GM03348 (cell line): Measurements from ENCODE around the gene DOHH.

Source experiments
- DNase-seq: peaks from one replicate; pipeline ENCODE4 v3.0.0; 2012; ENCODE audit warnings: low spot score

The DOHH gene

GRCh38 chr19:3503036-3503572, 2.6 kb upstream of the DOHH start:
- DNase-seq: no peak

- no peak for DNase-seq
These were observed 1.3 kb upstream of the DOHH start for GRCh38 chr19:3501780-3502179.

GRCh38 chr19:3499738-3500428, 591 bp downstream of the DOHH start:
- no peak for DNase-seq

- DNase-seq: no peak
These were observed 2.5 kb downstream of the DOHH start for GRCh38 chr19:3497757-3498520.

- no peak for DNase-seq
These were observed 3.8 kb downstream of the DOHH start for GRCh38 chr19:3496392-3497273.

DNA sequence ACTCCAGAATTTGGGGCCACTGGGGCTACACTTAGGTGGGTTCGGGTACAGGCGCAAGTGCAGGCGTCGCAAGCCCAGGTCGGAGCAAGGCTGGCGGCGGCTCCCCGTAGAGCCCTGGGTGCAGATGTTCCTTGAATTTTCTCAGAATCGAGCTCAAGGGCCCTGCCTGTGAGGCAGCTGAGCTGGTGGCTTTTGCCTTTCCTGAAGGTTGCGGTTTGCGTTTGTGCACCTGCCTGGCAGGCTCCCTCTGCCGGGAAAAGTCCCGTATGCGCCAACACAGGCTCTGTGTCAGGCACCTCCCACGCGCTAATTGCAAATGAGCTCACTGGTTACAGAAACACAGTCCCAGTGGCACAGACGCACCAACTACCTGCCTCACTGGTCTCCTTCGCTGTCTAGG, 5.9 kb downstream of the DOHH start:
- DNase-seq: no peak

DNA sequence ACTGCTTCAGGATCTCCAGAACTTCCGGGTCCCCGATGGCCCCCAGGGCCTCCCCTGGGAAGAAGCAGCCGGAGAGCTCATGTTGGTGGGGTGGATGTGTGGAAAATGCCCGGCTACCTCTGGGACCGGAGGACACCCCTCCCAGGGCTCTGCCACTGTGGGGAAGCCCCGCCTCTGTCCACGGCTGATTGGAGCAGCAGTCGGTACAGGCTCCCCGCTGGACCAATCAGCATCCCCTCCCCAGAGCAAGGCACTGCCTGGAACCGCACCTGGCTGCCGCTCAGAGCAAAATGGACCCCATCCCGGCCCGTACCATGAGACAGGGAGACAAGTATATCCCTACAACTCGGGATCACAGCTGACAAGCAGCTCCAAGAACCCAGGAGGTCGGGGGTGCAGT, 6.4 kb downstream of the DOHH start:
- DNase-seq: peak; percentile 65

DNA sequence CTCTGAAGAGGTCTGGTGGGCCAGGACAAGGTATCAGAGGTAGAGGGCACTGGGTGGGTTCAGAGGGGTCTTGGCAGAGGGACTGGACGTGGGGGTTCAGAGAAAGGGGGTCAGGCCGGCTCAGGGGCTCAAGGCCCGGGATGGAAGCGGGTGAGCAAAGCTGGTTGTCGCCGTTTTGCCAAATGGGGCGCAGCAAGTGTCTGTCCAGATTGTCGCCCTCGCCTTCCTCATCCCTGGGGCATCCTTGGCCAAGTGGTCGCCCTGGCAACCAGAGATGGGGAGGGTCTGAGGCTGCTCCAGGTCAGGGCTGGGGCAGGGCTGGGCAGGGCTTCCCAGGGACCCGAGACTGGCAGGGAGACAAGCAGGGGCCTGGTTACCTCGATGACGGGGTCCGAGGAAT, 6.8 kb downstream of the DOHH start:
- no peak for DNase-seq

GRCh38 chr19:3492919-3493318, 7.6 kb downstream of the DOHH start:
- no peak for DNase-seq

DNA sequence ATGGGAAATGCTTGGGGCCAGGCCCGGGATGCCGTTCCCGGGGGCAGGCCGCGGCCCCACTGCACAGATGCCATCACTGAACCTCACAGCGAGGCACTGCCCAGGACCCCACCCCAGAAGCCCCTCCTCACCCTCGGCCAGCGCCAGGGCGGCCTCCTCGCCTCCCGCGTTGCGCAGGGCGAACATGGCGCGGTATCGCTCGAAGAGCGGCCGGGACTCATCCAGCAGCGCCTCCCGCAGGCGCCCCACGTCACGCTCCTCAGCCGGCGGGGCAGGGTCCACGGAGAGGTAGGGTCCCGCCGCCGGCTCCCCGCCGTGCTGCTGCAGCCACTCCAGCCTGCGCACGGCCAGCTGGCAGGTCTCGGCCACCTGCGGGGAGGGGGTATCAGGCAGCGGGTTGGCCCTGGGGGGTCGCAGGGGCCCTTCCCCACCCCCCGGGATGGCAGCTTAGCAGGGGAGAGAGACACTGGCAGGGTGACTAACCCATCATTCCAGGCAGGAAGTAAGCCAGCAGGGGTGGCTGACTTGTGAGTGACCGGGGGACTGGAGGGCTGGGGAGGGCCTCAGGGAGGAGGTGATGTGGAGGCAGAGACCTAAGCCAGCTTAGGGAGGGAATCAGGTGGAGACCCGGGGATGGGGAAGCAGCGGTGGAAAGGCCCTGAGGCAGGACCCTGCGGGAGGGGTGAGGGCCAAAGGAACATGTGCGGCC, 8.2 kb downstream of the DOHH start:
- DNase-seq: no peak

DNA sequence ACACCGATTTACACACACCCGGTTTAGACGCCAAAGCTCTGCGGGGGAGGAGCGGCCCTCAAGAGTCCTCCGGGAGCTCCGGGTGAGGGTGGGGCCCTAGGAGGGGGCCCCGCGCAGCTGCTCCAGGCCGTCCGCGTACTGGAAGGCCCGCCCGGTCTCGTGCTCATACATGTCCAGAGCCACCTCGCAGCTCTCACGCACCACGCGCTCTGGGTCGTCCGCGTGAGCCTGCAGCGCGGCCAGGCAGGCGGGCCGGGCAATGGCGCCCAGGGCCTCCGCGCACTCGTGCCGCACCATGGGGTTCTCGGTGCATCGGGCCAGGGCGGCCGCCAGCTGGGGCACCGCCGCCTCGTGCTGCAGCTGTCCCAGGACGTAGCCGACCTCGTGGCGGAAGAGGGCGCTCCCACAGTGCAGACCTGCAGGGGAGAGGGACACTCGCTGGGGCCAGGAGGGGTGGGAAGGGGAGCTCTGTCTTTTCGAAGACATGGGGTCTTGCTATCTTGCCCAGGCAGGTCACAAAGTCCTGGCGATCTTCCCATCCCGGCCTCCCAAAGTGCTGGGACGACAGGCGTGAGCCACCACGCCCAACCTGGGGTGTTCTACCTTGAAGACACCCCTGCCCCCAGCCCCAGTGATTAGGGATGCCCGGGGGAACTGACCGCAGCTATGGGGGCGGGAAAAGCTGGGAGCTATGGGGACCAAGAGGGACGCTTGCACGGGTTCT, 8.9 kb downstream of the DOHH start:
- no peak for DNase-seq

DNA sequence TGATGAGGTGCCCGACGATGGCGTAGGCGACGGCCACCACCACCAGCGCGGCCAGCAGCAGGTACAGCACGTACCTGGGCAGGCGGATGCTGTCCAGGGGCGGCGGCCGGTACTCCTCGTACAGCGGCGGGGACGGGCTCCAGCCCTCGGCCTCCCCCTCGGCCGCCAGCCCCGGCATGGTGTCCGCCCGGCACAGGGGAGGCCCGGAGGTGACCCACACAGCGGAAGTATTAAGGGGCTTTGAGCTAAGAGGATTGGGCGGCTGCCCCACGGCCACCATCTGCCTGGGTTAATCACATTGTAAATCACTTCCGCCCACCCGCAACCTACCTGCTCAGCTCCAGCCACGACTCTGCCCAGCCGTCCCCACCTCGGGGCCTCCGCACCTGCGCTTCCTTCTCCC, 17.2 kb downstream of the DOHH start, which contains the start of gene SMIM44:
Gene SMIM44 (minus strand): TSS at position 216 of the 403 bp plus-strand sequence. CDS start 38 bp downstream, at position 178.
- no peak for DNase-seq

- DNase-seq: no peak
These were observed 17.8 kb downstream of the DOHH start for GRCh38 chr19:3482507-3483225.

- no peak for DNase-seq
These were observed 19.0 kb downstream of the DOHH start for GRCh38 chr19:3481241-3482090.

DNA sequence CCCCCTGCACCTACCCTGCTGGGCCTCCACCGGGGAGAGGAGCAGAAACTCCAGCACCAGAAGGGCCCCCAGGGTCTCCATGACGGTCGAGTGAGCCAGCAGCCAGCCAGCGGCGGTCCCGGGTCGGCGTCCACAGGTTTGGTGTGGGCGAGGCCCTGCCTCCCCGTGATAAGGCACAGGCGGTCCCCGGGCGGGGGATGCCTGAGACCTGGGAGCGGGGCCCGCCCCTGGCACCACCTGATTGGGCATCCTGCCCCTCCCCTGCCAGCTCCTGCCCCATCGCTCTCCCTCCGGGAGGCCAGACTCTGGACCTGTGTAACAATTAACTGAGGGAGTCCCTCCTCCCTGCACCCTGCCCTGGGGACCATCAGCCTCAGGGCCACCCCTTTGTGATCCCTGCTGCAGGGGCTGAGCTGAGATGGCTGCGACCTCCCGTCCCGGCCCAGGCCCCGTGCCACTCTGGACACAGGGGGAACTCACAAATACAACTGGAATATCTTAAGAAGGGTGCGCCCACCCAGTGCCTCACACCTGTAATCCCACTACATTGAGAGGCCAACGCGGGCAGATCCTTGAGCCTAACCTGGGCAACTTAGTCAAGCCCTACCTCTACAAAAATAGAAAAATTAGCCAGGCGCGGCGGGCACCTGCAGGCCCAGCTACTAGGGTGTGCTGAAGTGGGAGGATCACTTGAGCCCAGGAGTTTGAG, 19.9 kb downstream of the DOHH start, which contains the start of gene SMIM24:
Gene SMIM24 (minus strand): TSS at position 143 of the 709 bp plus-strand sequence. CDS start 62 bp downstream, at position 81.
- DNase-seq: no peak

- no peak for DNase-seq
These were observed 20.6 kb downstream of the DOHH start for GRCh38 chr19:3479834-3480215.

GRCh38 chr19:3479177-3479833, 21.2 kb downstream of the DOHH start:
- DNase-seq: peak; percentile 43
